NCI-H146 treated with DMSO at 0.1 percent for 48 hours (cell line): ENCODE data around the gene GUCY2F.

Experiments
- DNase-seq: peaks from one replicate; lab custom pipeline; 2025; ENCODE audit not compliant: unreplicated experiment; lab: John Stamatoyannopoulos, UW

The GUCY2F gene

DNA sequence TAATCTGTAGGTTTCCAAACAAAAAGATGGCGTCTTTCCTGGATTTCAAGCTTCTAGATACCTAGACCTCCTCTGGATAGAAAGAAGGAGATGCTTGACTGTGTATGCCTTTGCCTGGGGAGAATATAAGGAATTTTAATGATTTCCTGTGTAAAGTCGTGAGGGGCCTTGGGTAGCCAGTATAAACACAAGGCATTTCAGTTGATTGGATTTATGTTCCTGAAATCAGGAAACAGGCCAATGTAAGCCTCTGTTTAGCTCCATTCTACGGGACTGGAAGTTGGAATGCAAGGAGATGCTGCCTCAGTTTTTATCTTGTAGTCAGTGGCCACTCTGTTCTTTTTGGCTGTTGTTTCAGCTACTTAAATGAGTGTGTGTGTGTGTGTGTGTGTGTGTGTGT lies 137.2 kb downstream of the GUCY2F start:
- no peak for DNase-seq

DNA sequence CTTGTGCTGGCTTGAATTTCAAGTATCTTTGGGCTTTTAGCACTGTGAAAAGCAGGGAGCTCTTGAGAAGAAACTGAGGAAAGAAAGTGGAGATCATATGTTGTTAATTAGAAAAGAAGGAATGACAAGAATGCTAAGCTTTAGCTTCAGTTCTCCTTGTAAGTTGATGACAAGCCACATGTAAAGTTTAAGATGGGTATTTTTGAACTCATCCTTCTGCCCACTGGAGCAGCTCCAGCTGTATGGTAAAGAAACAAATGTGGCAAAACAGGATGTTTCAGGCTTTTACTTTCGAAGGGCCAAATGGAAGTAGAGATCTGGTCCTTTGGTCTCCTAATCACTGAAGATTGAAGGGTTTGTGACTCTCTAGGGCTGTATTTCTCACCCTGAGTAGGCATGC lies 137.8 kb downstream of the GUCY2F start:
- DNase-seq = no peak

GRCh38 chrX:109343671-109344070 lies 138.2 kb downstream of the GUCY2F start:
- DNase-seq = no peak

GRCh38 chrX:109336141-109336540 lies 145.7 kb downstream of the GUCY2F start:
- DNase-seq = no peak

DNA sequence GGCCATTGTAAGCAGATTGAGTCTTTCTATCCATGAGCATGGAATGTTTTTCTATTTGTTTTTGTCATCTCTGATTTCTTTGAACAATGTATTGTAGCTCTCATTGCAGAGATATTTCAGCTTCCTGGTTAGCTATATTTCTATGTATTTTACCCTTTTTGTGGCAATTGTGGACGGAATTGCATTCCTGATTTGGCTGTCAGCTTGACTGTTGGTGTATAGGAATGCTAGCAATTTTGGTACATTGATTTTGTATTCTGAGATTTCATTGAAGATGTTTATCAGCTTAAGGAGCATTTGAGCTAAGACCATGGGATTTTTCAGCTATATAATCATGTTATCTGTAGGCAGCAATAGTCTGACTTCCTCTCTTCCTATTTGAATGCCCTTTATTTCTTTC lies 154.6 kb downstream of the GUCY2F start:
- no peak for DNase-seq
